Stimulated activated CD4-positive, alpha-beta T cell treated with anti-CD3 and anti-CD28 coated beads, TNF-alpha, amount 100 ng/mL, for 24 hours (primary cell): ENCODE results near the gene PPFIA3.
A peak's percentile ranks its signal among the peaks of the same experiment; 100 is the strongest.
"Not testable (repeated sequence)": the region's sequence is repeated elsewhere in the genome, so short reads cannot be mapped to it uniquely, and the experiment has no call there.

Source experiments
- DNase-seq, 3 experiments: peaks; one replicate each; pipeline ENCODE4 v3.0.0-alpha.2; 2020; ENCODE audit warnings: low read depth in 3 of 3

Gene PPFIA3

DNA sequence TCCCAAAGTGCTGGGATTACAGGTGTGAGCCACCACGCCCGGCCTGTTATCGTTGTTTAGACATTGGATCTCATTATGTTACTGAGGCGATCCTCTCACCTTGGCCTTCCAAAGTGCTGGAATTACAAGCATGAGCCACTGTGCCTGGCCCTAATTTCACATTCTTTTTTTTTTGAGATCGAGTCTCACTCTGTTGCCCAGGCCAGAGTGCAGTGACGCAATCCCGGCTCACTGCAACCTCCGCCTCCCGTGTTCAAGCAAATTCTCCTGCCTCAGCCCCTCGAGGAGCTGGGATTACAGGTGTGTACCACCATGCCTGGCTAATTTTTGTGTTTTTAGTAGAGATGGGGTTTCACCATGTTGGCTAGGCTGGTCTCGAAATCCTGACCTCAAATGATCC is 3.9 kb downstream of the PPFIA3 start:
- not testable (repeated sequence) for DNase-seq

- DNase-seq = no peak
Observed at GRCh38 chr19:49125025-49125731, 5.8 kb downstream of the PPFIA3 start.

GRCh38 chr19:49126575-49126974 is 7.2 kb downstream of the PPFIA3 start:
- DNase-seq = no peak

- not testable (repeated sequence) for DNase-seq
Observed at GRCh38 chr19:49127225-49127624, 7.9 kb downstream of the PPFIA3 start.

DNA sequence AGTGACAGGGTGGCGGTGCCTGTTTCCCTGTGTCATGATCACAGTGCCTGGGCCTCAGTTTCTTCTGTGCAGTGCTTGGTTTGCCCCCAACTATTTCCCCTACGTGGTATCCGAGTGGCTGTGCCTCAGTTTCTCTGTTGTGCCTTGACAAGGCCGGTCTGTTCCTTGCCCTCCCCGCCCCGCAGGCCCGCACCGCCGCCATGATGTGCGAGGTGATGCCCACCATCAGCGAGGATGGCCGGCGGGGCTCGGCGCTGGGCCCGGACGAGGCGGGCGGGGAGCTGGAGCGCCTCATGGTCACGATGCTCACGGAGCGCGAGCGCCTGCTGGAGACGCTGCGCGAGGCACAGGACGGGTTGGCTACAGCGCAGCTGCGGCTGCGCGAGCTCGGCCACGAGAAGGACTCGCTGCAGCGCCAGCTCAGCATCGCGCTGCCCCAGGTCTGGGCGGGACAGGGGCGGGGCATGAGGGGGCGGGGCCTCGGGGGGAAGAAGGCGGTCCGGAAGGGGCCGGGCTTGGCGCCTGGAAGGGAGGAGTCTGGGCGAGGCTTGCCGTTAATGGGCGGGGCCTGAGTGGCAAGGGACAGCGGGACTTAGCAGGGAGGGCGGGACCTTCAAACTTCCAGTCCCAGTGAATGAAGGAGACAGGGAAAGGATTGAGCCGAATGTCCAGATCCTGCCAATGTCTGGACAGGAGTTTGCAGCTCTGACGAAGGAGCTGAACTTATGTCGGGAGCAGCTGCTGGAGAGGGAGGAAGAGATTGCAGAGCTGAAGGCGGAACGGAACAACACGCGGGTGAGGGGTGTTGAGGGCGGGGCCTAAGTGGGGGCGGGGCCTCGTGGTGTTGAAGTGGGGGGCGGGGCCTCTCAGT is 8.6 kb downstream of the PPFIA3 start:
- peak; percentile 88 to 95 (median 92) for DNase-seq

GRCh38 chr19:49128545-49129237 is 9.3 kb downstream of the PPFIA3 start:
- DNase-seq = no peak

DNA sequence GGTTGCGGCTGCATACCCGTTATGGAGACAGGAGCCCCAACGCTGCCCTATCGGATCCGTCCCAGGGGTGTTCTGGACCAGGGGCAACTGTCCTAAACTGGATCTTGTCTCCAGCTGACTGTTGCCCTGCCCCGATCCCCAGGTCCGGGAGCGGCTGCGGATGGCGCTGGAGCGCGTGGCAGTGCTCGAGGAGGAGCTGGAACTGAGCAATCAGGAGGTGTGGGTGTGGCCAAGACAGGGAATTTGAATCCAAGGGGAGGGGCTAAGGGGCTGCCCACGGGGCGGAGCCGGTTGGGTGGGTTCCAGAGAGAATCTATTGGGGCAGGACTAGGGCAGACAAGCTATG is 9.9 kb downstream of the PPFIA3 start:
- DNase-seq = no peak

DNA sequence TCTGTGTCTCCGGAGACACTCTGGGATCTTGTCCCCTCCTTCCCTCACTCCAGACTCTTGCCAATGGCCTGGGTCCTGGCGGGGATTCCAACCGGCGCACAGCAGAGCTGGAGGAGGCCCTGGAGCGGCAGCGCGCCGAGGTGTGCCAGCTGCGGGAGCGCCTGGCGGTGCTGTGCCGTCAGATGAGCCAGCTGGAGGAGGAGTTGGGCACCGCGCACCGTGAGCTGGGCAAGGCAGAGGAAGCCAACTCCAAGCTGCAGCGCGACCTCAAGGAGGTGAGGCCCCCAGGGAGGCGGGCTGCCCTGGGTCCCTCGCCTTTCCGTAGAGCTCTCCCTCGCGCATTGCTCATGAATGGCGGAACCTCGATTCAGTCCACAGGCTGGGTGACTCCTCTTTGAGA is 11.0 kb downstream of the PPFIA3 start:
- DNase-seq = no peak

- no peak for DNase-seq
Observed at GRCh38 chr19:49132974-49133609, 13.7 kb downstream of the PPFIA3 start.

- DNase-seq = peak in 1 of 3 experiments; percentile 56
Observed at GRCh38 chr19:49133621-49134454, 14.5 kb downstream of the PPFIA3 start.

DNA sequence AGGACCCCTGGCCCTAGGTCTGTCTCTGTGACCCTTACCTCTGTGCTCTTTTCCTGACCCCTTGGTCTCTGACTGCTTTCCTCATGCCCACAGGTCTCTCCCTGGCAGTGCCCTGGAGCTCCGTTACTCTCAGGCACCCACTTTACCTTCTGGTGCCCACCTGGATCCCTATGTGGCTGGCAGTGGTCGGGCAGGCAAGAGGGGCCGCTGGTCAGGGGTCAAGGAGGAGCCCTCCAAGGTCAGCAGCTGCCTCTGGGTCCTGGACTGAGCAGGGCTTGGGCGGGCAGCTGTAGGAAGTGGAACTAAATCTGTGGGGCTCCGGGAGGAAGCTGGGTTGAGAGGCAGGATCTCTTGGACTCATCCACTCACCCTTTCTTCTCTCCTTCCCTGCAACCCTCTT is 16.3 kb downstream of the PPFIA3 start:
- no peak for DNase-seq

GRCh38 chr19:49136771-49137171 is 17.4 kb downstream of the PPFIA3 start:
- DNase-seq = no peak

- DNase-seq = no peak
Observed at GRCh38 chr19:49140951-49141350, 21.6 kb downstream of the PPFIA3 start.

- no peak for DNase-seq
Observed at GRCh38 chr19:49141352-49141751, 22.0 kb downstream of the PPFIA3 start.

DNA sequence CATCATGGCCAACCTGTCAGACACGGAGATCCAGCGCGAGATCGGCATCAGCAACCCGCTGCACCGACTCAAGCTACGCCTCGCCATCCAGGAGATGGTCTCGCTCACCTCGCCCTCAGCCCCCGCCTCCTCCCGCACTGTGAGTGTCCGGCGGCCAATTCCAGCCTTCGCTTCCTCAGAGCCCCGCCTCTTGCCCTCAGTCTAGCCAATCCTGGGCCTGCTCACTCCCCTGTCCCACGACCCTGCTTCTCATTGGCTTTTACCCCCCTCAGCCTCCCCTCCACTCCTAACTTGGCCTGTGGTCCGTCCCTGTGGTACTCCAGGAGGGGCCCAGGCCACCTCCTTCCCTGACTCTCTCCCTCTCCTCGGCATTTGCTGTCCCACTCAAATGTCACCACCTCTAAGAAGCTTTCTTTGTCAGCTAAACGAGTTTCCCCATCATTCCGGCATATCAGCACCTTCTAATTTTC is 23.6 kb downstream of the PPFIA3 start:
- DNase-seq = peak in 2 of 3 experiments; percentile 42 to 74

DNA sequence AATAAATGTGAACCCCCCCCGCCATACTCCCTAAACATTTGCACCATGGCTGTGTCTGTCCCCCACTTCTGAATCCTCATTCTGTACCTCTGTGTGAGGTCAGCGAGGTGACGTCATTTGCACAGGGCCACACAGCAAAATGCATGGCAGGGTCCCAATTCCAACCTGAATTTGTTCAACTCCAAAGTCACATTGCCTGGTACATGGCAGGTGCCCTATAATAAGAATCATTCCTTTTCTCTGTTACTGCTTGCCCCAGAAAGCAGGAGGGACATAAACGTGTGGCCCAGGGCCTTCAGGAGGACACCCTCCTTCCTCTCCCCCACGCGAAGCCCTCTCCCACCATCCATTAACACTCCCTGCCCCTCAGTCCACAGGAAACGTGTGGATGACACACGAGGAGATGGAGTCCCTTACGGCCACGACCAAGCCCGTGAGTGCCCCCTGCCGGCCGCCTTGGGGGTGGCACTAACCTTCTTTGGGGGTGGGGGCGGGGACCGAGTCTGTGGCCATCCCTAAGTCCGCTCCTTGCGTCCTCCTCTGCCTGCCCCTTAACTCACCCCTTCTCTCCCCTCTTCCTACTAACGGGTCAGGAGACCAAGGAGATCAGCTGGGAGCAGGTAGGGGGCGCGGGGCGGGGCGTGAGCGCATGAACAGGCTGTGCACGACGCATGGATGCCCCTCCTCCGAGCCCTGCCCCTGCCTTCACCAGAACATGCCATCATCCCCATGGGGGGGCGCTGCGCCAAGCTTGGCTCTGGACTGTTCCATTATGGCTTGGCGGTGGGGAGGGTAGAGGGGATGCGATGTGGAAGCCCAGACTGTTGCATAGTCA is 26.4 kb downstream of the PPFIA3 start:
- DNase-seq = peak; percentile 62 to 80 (median 64)

DNA sequence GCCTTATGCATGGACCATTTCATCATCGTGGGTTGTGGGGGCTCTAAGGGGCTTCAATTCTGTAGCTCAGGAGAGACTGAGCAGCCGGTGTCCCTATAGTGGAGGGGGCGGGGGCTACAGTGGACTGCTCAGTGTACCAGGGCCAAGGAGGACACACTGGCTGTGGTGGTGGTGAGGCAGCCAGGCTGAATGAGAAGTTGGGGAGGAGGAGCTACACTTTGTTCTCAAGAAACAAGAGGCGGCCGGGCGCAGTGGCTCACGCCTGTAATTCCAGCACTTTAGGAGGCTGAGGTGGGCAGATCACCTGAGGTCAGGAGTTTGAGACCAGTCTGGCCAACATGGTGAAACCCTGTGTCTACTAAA is 27.0 kb downstream of the PPFIA3 start:
- not testable (repeated sequence) for DNase-seq

GRCh38 chr19:49148044-49148682 is 28.8 kb downstream of the PPFIA3 start:
- no peak for DNase-seq

DNA sequence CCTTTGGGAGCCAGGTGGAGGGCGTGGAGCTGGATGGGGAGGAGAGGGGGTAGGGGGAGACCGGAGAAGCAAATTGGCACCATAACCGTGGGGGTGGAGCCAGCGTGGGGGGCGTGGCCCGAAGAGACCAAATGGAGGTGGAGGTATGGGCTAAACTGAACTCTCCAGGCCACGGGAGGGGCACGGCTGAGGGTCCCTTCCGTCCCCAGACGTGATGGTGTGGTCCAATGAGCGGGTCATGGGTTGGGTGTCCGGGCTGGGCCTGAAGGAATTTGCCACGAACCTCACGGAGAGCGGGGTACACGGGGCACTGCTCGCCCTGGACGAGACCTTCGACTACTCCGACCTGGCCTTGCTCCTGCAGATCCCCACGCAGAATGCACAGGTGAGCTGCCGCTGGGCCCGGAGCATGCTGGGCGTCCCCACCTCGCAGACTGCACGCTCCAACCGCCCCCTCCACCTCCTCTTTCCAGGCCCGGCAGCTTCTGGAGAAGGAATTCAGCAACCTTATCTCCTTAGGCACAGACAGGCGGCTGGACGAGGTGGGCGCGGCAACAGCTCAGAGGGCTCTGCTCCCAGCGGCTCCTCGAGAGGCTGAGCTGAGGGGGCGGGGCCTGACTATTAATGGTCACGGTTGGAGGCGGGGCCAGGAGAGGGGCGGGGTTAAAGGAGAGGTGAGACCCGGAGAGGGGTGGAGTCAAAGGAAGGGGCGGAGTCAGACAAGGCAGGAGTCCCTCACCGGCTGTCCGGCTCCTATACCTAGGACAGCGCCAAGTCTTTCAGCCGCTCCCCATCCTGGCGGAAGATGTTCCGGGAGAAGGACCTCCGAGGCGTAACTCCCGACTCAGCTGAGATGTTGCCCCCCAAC is 29.7 kb downstream of the PPFIA3 start:
- DNase-seq = peak; percentile 56 to 83 (median 62)
